Tibial nerve (tissue), 3 donors: ENCODE measurements around the gene SFI1.
"Not testable (repeated sequence)": the region's sequence is repeated elsewhere in the genome, so short reads cannot be mapped to it uniquely, and the experiment has no call there.

Source experiments
- CTCF ChIP-seq, 5 experiments: fragments of 200-600 bp in 3 of 5; fragments of 450-650 bp in 2 of 5; sonication (generic) in 3 of 5; IDR thresholded peaks; one replicate each; pipeline ENCODE4 v1.5.1; 2016 to 2019; ENCODE audit warnings: antibody characterized with exemption in 5 of 5, mild to moderate bottlenecking in 3 of 5, moderate library complexity in 2 of 5
- POLR2A ChIP-seq, 2 donors: fragments of 450-650 bp; IDR thresholded peaks; one replicate each; pipeline ENCODE4 v1.6.1; 2017; ENCODE audit warnings: antibody characterized with exemption in 2 of 2, mild to moderate bottlenecking in 2 of 2, moderate library complexity in 2 of 2

- not testable (repeated sequence) for TF ChIP-seq CTCF, POLR2A (IDR thresholded peaks at IDR 0.05)
These were observed 164.6 kb downstream of the SFI1 start for GRCh38 chr22:31660860-31661341.
